Gastroesophageal sphincter (tissue), 3 donors: Measurements from ENCODE around the gene MYG1.

Experiments
- EP300 ChIP-seq: sonication (generic); formaldehyde crosslinking; IDR thresholded peaks from one replicate; pipeline ENCODE4 v1.6.1; 2017; ENCODE audit warnings: antibody characterized with exemption, mild to moderate bottlenecking
- POLR2AphosphoS5 ChIP-seq: sonication (generic); formaldehyde crosslinking; IDR thresholded peaks from one replicate; pipeline ENCODE4 v1.6.1; 2017; ENCODE audit warnings: antibody characterized with exemption
- TF ChIP-seq, protein P1 (sequence below), 4 experiments: fragments of 200-600 bp in 2 of 4; fragments of 450-650 bp in 2 of 4; sonication (generic) in 1 of 4; IDR thresholded peaks; one replicate each; pipeline ENCODE4 v1.5.1; 2017 to 2019; ENCODE audit warnings: antibody characterized with exemption in 4 of 4, mild to moderate bottlenecking in 2 of 4, moderate library complexity in 2 of 4

DNA sequence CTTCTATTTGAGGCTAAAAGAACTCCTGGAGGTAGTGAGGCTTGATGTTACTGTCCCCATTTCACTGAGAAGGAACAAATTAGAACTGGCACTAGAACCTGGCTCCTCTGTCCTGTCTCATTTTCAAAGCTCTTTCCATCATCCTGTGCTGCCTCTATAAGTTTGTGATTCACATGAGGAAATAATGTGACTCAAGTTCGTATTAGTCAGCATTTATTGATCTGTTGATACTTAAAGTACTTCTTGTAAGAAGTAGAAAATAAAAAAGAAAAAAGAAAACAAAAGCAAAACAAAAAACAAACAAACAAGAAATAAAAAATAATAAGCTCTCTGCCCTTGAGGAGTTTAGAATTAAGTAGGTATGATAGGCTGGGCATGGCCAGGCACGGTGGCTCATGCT, 33.7 kb upstream of the MYG1 start:
- TF ChIP-seq, protein P1, sequence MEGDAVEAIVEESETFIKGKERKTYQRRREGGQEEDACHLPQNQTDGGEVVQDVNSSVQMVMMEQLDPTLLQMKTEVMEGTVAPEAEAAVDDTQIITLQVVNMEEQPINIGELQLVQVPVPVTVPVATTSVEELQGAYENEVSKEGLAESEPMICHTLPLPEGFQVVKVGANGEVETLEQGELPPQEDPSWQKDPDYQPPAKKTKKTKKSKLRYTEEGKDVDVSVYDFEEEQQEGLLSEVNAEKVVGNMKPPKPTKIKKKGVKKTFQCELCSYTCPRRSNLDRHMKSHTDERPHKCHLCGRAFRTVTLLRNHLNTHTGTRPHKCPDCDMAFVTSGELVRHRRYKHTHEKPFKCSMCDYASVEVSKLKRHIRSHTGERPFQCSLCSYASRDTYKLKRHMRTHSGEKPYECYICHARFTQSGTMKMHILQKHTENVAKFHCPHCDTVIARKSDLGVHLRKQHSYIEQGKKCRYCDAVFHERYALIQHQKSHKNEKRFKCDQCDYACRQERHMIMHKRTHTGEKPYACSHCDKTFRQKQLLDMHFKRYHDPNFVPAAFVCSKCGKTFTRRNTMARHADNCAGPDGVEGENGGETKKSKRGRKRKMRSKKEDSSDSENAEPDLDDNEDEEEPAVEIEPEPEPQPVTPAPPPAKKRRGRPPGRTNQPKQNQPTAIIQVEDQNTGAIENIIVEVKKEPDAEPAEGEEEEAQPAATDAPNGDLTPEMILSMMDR (IDR thresholded peaks at IDR 0.05) = no peak
- TF ChIP-seq EP300 = no peak
- no peak for TF ChIP-seq POLR2AphosphoS5
